IPS-NIHi11 (cell line): ENCODE results near the gene ERICH6B.
A peak's percentile ranks its signal among the peaks of the same experiment; 100 is the strongest.

Experiments used
- DNase-seq: peaks from one replicate; pipeline ENCODE4 v3.0.0; 2012; ENCODE audit warnings: mixed read lengths, low spot score

Gene ERICH6B

DNA sequence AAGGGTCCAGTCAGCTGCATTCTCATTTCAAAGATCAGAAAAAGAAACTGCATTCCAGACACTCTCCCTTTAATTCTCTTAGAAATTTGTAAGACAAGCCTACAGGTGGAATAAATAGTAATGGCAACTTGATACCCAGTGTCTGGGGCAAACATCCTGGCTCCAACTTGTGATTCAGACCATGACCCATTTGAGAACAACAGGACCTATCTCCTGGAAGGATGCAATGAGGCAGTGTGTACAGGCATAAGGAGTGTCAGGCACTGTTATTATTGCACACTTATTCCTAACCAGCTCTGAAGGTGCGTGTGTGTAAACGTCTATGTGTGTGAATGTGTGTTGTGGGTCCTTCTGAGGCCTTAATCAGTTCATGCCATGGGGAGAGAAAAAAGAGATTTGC is 13.9 kb downstream of the ERICH6B start:
- no peak for DNase-seq

DNA sequence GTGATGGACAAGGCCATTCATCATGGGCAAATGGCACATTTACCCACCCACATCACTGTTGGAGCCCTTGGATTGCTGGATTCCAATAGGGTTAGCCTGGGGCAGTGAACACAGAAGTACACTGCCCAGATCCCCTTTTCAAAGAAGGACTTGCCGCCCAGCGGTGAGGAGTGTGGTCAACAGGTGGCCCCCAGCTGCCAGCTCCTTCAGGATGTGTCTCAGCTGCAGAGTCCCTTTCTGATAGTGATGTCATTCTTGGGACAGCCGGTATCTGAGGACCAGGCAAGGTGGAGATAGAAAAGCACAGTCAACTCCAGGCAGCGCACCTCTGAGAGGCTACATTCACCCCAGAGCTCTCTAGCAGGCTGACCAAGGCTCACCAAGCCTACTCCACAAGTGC is 16.9 kb downstream of the ERICH6B start:
- DNase-seq, result no peak

DNA sequence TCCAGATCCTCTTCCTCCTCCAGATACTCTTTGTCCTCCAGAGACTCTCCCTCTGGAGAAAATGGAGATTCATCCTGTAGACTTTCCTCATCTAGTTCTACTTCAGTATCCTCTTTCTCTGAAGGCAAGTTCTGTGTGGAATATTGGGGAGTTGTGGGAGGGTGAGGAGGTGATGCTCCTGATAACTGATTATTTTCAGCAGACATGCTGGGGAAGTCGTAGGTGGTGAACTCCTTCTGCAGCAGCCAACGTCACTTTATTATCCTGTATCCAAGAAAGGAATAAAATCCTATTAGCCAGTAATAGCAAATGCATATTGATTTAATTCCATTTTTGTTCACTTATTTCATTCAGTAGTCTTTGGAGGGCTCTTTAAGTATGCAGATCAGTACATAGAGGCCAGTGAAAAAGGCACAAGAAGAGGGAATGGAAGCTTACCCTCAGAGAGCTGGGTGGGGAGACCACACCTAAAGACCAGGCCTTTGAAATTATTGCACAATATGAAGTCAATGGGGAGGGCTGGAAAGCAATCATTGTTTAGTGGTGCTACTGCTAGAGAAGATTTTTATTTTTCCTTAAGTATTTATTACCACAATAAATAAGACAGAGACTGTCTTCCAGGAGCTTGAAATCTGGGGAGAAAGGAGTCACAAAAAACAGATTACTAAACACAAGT is 18.6 kb downstream of the ERICH6B start:
- DNase-seq, result no peak

DNA sequence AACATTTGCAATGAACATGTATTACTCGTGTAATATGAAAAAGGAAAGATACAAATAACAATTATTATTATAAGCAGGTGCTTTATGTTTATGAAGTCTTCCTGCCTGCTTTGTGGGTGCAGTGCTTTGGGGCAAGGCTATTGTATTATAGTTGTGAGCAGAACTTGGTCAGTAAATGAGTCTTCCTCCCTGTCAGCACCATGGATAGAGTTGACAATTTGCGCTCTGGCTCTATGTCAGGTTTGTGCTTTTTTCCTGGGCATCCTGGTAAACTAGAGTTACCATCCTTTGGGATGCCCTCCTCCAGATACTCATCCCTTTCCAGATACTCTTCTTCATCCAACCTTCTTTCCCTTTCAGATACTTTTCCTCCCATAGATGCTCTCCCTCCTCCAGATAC is 19.6 kb downstream of the ERICH6B start:
- peak; percentile 56 for DNase-seq

DNA sequence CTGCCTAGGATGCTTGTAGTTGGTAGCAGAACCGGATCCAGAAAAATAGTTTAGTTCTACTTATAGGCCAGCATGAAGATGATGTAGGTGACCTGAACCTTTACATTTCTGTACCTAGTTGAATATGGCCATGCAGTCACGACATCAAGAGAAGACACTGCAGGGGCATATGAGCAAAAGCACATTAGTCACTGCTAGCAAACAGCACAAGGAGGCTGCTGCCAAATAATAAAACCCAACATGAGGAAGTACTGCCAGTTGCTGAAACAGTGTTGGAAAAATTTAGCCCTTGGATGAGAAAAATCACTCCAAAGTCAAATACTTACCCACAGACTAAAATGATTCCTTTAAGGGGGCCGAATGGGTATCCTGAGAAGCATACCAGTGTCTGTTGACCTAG is 20.8 kb downstream of the ERICH6B start:
- DNase-seq, result no peak

DNA sequence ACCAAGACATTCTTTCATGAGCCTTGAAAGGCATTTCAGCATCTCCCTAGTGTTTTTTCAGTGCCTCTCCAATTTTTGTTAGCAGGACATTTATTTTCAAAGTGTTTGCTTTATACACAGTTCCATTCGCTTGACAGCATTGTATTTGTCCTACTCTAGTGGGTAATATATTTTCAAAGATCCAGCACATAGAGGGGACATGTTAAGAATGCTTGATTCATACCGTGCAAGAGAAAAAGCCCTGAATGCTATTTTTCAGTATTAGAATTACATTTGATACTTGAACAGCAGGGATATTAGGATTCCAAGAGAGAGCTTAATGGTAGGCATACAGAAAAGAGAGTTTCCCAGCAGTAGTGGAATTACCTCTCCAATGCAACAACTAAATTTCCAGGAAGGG is 21.3 kb downstream of the ERICH6B start:
- DNase-seq, result no peak

DNA sequence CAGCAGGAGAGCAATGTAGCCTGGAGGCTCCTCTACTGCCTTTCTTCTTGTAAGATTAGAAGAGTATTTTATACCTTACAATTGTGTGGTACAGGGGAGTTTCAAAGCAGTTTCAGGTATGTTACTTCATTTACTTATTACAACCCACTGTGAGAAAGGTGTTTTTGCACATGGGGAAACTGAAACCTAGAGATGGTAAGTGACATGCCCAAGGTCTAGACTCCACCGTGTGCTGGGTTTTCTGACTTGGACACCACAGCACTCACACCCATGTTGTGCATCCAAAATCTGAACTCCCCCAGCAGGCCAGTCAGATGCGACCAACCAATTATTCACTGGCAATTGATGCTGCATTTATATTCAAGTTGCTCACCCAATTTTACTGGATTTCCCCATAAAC is 22.8 kb downstream of the ERICH6B start:
- no peak for DNase-seq

DNA sequence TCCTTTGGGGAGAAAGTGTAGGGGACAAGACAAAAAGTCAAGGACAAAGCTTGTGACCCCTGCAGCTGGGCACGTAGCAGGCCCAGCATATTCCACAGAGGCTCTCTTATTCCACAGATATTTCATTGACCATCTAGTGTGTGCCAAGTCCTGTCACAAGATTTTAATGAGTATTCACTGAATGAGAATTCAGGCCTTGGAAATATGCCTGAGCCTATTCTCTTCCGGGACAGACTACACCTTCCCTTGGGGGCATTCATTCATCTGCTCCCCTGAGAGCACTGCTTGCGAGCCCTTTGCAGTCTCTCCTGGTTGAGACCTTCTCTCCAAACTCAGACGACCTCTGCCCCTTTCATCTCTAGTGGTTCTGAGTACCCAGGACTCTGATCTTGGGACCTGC is 25.5 kb downstream of the ERICH6B start:
- no peak for DNase-seq

DNA sequence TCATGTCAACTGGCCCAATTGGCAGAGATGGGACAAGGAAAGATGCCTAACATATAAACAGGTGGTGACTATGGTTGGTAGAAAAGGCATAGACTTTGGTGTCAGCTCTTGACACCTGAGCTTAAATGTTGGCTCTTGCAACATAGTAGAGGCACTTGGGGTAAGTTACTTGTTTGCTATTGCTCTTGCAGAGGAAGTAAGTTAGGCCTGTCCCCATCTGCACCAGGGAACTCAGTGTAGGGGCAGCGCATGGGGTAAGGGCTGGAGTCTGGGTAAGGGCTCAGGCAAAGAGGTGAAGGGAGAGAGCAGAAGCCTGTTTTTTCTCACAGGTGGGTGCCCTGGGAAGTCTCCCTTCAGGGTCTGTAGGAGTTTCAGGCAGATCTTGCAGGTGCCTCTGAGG is 27.6 kb downstream of the ERICH6B start:
- no peak for DNase-seq

DNA sequence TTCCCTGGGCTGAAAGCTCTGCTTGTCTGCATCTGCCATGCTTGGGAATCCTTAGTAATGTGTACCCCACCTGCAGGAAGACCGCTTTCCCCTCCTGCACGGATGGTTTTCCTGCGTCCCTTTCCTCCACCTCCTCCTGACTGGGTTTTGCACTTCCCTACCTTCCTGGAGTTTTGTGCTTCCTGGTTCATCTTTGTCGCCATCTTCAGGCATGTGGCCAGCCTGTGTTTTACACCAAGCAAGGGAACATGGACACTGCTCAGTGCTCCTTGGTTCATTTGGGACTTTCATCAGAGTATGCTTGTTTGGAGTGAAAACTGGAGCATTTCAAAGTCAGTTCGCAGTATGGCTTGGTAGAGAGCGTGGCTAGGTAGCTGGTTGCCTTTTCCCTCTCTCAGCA is 30.7 kb downstream of the ERICH6B start:
- DNase-seq, result peak; percentile 38

DNA sequence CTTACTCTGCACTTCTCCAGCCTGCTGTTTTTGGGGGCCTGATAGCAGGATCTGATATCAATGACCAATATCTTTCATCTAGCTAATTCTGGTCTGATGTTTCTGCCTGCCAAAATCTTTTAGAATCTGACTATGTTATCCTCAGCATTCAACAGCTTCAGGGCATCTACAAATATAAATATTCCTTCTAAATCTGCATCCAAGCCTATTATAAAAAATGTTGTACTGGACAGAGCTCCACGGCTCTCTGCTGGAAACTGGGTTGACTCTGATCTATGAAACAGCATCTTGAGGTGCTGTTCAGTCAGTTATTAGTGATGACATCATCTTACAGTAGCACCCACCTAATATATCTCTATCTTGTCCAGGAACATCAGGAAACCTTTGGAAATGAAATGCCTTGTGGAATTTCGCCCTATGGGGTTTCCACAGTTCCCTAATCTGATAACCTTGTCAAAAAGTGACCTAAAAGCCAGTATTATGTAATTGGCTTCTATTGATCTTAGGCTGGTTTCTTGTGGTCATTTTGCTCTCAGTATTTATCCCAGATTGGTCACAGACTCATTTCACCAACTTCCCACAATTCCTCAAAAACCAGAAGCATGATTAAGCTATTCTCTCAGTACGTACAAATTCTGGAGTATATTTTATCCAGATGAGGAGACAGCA is 33.0 kb downstream of the ERICH6B start:
- DNase-seq, result no peak

DNA sequence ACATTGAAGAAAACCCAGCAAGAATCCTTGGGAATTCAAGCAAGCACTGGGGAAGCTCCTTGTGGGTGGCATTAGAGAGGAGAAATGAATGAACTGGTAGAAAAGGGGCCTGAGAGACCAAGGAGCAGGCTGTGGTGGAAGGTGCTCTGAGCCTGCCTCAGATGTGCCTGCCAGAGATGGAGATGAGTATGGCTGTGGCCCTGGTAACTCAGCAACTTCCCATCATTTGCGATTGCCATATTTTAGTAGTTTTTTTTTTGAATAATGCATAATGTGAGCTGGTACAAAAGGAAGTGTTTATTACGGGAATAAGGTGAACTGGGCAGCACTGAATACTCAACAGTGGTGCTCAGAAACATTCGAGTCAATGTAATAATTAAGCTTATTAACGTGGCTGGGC is 39.1 kb downstream of the ERICH6B start:
- DNase-seq, result no peak

DNA sequence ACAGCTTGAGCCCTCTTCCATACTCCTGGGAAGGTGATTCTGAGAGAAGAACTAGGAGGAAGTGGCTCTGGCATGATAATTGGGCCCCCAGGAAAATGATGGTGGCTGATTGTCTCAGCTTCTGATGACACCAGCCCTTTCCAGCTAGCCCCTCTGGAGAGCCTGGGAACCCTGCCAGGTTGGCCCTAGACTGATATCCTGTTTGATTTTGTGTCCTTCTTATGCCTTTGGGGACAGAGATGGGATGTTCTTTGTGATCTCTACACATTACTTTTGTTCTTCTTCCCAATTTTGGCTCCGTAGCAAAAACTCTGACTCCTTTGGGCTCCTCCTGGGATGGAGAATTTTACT is 39.7 kb downstream of the ERICH6B start:
- DNase-seq, result no peak

DNA sequence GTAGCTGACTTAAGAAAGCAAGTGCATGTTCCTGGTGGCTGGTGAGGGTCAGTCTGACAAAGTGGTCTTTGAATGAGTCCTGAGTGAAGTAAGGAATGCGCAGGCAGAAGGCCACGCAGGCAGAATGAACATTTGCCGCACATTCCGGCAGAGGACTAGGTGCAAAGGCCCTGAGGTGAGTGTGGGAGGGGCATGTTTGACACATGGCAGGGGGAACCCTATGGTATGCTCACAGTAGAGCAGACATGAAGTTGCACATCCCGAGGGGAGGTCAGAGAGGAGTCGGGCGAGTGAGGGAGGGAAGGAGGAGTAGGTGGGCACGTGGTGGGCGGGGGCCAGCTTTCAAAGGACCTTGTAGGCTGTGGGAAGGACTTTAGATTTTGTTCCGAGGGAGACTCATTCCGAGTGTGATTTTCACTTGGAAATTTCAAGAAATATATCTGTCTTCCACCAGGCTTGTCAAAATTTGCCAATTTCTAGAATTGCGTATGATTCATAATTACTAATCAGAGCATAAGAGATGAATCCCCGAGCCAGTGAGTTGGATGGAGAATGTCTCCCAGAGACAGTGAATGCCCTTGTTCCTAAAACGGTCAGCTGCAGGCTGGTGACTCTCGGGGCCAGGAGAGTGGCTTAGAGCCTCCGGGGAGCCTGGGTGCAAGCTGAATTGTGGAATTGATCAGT is 40.3 kb downstream of the ERICH6B start:
- DNase-seq, result no peak

DNA sequence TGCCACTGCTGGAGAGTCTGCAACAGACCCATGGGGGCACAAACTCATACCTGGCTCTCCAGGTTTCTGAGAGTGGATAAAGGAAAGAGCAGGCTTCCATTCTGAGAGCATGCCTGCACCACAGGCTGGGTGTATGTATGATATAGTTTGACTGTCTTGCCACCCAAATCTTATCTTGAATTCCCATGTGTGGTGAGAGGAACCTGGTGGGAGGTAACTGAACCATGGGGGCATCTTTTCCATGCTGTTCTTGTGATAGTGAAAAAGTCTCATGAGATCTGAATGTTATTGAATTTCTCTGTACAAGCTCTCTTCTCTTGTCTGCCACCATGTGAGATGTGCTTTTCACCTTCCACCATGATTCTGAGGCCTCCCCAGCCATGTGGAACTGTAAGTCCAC is 50.2 kb downstream of the ERICH6B start:
- no peak for DNase-seq

DNA sequence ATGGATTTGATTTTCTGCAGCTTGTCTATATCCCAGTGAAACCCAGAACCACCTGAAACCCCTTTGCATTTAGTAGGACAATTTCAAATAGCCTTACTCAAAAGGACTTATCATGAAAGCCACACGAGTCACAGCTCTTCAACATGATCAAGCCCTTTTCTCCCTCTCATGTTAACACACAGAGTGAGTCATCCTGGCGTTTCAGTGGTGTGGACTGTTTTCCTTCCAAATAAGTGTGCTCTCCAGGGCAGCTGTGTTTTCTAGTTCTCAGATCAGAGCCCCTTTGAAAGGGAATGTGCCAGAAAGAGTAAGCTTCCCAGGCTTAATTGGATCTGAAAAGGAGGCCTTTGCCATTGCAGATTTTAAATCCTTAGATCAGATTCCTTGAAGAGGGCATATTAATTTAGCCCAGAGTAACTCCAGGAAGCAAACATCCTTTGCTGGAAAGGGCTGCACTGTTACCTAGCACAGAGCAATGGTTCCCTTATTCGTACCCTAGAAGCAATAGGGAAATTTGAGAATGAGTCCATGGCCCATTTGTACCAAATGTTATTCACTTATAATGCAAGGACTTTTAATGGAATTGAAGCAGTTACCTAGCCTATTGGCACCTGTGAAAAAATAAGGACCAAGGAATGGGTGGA is 51.3 kb downstream of the ERICH6B start:
- no peak for DNase-seq

DNA sequence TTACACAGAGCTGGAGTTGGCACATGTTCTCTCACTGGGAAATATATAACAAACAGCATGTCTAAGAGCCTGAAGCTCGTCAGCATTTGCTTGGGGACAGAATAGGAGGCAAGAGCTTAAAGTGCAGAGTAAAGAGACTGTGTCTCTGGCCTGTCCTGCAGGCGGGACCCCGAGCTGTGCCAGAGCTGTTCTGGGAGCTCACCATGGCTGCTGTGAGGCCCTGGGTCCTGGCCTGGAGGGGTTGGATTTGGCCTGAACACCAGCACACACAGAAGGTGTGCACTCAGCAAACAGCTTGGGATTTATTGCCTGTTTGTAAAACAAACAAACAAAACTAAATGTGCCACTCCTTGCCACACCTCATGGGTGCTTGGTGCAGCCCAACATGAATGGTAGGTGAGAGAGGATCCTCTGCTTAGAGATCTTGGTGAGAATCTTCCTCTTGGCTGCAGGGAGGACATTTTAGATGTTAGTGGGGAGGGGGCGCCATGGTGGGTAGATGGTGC is 60.9 kb downstream of the ERICH6B start:
- DNase-seq, result no peak

DNA sequence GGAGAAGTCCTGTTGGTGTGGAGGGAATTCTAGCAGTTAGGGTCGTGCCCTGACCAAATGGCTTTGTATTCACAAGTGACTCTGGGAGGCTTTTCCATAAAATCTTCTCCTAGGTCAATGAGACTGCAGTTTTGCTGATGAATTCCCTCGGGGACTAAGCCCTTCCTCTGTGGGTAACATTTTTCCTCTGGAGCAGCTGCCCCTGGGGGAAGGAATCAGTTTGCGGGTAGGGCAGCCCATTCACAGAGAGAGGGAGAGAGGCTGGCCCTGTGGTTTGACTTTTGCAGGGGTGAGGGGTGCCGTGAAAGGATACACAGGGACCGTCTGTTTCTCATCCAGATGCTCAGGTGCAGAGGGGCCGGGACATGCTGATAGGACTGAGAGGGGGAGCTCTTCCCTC is 67.3 kb downstream of the ERICH6B start:
- DNase-seq, result no peak

DNA sequence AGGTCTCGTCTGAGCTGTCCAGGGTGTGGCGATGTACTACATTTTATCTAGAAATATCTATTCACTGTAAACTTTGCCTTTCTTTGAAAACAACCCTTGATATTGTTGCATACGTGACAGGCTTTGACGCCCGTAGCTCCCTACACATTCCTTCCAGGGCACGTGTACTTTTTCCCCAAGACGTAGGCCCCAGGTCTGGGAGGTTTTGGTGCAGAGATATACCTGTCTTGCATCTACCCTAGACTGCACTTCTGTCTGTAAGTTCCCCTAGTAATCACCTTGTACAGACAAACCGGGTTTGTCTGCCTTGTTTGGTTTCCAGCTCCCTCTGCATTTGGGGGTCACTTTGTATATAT is 69.2 kb downstream of the ERICH6B start:
- no peak for DNase-seq

DNA sequence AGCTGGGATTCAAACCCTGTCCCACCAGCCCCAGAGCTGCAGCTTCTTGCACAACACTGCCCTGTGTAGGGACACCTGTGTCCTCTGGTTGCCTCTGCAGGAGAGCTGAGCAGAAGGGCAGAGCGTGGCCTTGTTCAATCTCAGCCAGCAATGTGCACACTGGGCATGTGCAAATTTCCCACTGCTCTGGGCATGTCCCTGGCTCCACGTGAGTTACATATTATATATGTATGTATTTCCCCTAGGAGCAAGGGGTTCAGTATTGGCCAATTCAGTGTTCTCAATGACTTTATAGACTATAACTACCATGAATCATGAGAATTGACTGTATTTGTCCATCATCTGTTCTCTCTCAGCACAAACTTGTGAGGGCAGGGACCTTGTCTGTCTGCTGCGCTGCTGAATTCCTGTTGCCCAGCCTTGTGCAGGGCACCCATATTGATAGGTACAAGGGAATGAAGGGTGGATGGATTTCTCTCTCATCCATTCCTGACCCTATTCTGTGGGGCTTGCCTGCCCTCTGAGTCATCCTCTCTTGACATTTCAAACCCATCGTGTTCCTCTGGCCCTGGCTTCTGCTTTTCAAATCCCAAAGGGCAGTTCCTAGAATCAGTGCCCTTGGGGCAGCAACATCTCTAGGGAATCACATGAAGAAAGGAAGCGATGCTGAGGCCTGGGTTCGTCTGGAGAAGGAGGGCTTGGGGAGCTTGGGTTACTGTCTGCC is 69.7 kb downstream of the ERICH6B start:
- DNase-seq, result no peak

DNA sequence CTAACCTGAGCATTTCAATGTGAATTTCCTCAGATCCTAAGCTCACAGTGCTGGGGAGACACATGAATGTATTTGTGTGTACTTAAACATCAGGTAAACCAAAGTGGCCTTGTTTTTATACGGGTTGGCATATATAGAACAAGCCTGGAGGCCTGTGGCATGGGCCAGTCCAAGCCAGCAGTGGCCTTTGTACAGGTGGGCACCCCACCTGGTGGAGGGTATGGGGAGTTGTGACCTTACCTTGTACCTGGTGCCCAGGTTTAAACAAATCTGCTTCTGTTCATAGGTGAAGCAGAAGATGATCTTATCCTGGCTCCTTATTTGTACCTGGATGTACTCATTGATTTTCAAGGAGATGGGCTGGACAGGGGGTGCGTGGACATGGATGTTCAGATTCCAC is 71.0 kb downstream of the ERICH6B start:
- DNase-seq, result no peak

DNA sequence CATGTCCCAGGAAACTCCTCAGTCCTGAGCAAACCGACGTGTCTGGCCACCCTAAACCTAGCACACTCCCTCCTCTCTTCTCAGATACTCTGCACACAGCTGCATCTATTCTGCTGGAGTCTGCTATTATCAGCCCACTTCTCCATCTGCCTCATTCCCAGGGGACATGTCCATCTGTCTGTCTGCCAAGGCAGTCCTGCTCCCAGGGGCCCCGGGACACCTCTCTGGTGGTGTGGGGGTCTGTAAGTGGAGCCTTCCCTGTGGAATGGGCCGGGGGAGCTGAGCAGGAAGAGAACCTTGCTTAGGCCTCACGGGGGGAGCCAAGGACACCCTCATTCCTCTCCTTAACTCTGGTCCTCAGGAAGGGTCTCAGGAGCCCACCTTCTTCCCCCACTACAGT is 72.7 kb downstream of the ERICH6B start:
- no peak for DNase-seq
